H1 (cell line): Measurements from ENCODE around the gene DAZAP1. TPM values are rescaled to one million over a fixed set of nuclear protein-coding genes. Genes with fewer than 3 reads are reported as not detected.

ENCODE experiments used
- CTCF ChIA-PET: fragments of 300-600 bp; sonication (Branson Sonifier 250); formaldehyde crosslinking; loops from one replicate; lab custom pipeline; 2021; ENCODE audit not compliant: partially characterized antibody; lab: Charles Lee
- POLR2A ChIA-PET: fragments of 300-600 bp; sonication (Branson Sonifier 250); formaldehyde crosslinking; loops from one replicate; lab custom pipeline; 2021; ENCODE audit warnings: inconsistent platforms; ENCODE audit not compliant: partially characterized antibody; lab: Charles Lee
- DNase-seq, 2 experiments: peaks; one replicate each; pipeline versions ENCODE4 v3.0.0 to v3.0.0-alpha.2; 2010 to 2022; ENCODE audit warnings: low spot score in 2 of 2, low read depth in 1 of 2, mixed read lengths in 1 of 2
- FAIRE-seq: peaks from 2 replicates; lab custom pipeline; 2011; peaks lifted over from hg19 to GRCh38; lab: Jason Lieb, UNC
- H2AFZ ChIP-seq: 2 replicates; pipeline ENCODE4 v1.8.1; 2012; ENCODE audit warnings: low read length, inconsistent platforms
- H2AK5ac ChIP-seq: 2 replicates; pipeline ENCODE4 v1.6.1; 2013; ENCODE audit warnings: low read depth, low read length
- H2BK120ac ChIP-seq: replicated peaks from 2 replicates; pipeline ENCODE3; 2013; ENCODE audit warnings: low read depth, low read length, inconsistent platforms
- H2BK12ac ChIP-seq: 2 replicates; pipeline ENCODE4 v1.6.1; 2013; ENCODE audit warnings: low read depth, low read length
- H2BK15ac ChIP-seq: 2 replicates; pipeline ENCODE4 v1.6.1; 2013; ENCODE audit warnings: low read length
- H2BK20ac ChIP-seq: 2 replicates; pipeline ENCODE4 v1.6.1; 2013; ENCODE audit warnings: low read length
- H2BK5ac ChIP-seq: 2 replicates; pipeline ENCODE4 v1.6.1; 2013; ENCODE audit warnings: low read depth, low read length
- H3K14ac ChIP-seq: 2 replicates; pipeline ENCODE4 v1.6.1; 2013; ENCODE audit warnings: inconsistent platforms; ENCODE audit not compliant: insufficient read length
- H3K18ac ChIP-seq: 2 replicates; pipeline ENCODE4 v1.6.1; 2013; ENCODE audit warnings: low read length; ENCODE audit errors: extremely low read depth
- H3K23ac ChIP-seq: 2 replicates; pipeline ENCODE4 v1.6.1; 2013; ENCODE audit warnings: inconsistent platforms; ENCODE audit not compliant: insufficient read length
- H3K23me2 ChIP-seq: 2 replicates; pipeline ENCODE4 v1.6.1; 2013; ENCODE audit warnings: low read depth, low read length
- H3K27ac ChIP-seq: 2 replicates; pipeline ENCODE4 v1.6.1; 2011; ENCODE audit warnings: low read depth, low read length, inconsistent platforms
- H3K27me3 ChIP-seq, 4 experiments: replicated peaks in 1 of 4; 1 replicate in 1 of 4; 2 replicates in 3 of 4; pipeline versions ENCODE4 v1.6.1 to v1.8.1; 2011 to 2013; ENCODE audit warnings: low read length in 3 of 4, mild to moderate bottlenecking in 3 of 4, inconsistent platforms in 2 of 4, mixed read lengths in 2 of 4, moderate library complexity in 1 of 4; ENCODE audit not compliant: control insufficient read depth in 3 of 4, insufficient read depth in 3 of 4; ENCODE audit errors: extremely low read depth in 1 of 4
- H3K36me3 ChIP-seq, 4 experiments: 2 replicates each; pipeline versions ENCODE4 v1.6.1 to v1.8.1; 2011 to 2013; ENCODE audit warnings: mild to moderate bottlenecking in 4 of 4, low read length in 3 of 4, moderate library complexity in 2 of 4, control low read depth in 1 of 4, inconsistent platforms in 1 of 4; ENCODE audit not compliant: insufficient read depth in 4 of 4, control insufficient read depth in 2 of 4
- H3K4ac ChIP-seq: replicated peaks from 2 replicates; pipeline ENCODE3; 2013; ENCODE audit warnings: low read length, low read depth, mixed read lengths, inconsistent platforms; ENCODE audit not compliant: insufficient read length
- H3K4me1 ChIP-seq, 4 experiments: replicated peaks in 1 of 4; 1 replicate in 1 of 4; 2 replicates in 3 of 4; pipeline versions ENCODE4 v1.6.1 to v1.8.1; 2011 to 2013; ENCODE audit warnings: low read length in 3 of 4, inconsistent platforms in 2 of 4, mixed read lengths in 1 of 4; ENCODE audit not compliant: insufficient read depth in 4 of 4, control insufficient read depth in 3 of 4
- H3K4me2 ChIP-seq, 2 experiments: 2 replicates each; pipeline versions ENCODE4 v1.6.1 to v1.8.1; 2011 to 2013; ENCODE audit warnings: low read depth in 2 of 2, low read length in 2 of 2, control low read depth in 1 of 2, inconsistent platforms in 1 of 2, mild to moderate bottlenecking in 1 of 2; ENCODE audit not compliant: insufficient read depth in 1 of 2
- H3K4me3 ChIP-seq, 4 experiments: fragments of 200-600, 300-600 bp in 1 of 4; sonication (generic), shearing (Covaris generic), sonication (Bioruptor Twin) in 1 of 4; 2 replicates each; pipeline versions ENCODE4 v1.5.1 to v1.8.1; 2011 to 2016; ENCODE audit warnings: low read length in 4 of 4, low read depth in 3 of 4, control low read depth in 2 of 4, inconsistent platforms in 2 of 4, mild to moderate bottlenecking in 2 of 4, mixed read lengths in 1 of 4, moderate library complexity in 1 of 4; ENCODE audit not compliant: insufficient read depth in 2 of 4; ENCODE audit errors: extremely low read depth in 1 of 4
- H3K56ac ChIP-seq: replicated peaks from 2 replicates; pipeline ENCODE3; 2013; ENCODE audit warnings: low read depth, mild to moderate bottlenecking, mixed read lengths, low read length, inconsistent platforms; ENCODE audit not compliant: insufficient read length
- H3K79me1 ChIP-seq: 2 replicates; pipeline ENCODE4 v1.6.1; 2013; ENCODE audit warnings: low read depth, low read length, control low read depth
- H3K79me2 ChIP-seq, 2 experiments: 2 replicates each; pipeline versions ENCODE4 v1.6.1 to v1.8.1; 2012 to 2013; ENCODE audit warnings: low read length in 2 of 2, mild to moderate bottlenecking in 2 of 2, inconsistent platforms in 1 of 2; ENCODE audit not compliant: insufficient read depth in 2 of 2, control insufficient read depth in 1 of 2
- H3K9ac ChIP-seq, 4 experiments: replicated peaks in 1 of 4; 1 replicate in 1 of 4; 2 replicates in 3 of 4; pipeline versions ENCODE4 v1.6.1 to v1.8.1; 2011 to 2013; ENCODE audit warnings: low read depth in 3 of 4, low read length in 3 of 4, control low read depth in 2 of 4, mild to moderate bottlenecking in 2 of 4, moderate library complexity in 2 of 4, inconsistent platforms in 1 of 4; ENCODE audit errors: extremely low read depth in 1 of 4
- H3K9me3 ChIP-seq, 2 experiments: 2 replicates each; pipeline versions ENCODE4 v1.6.1 to v1.8.1; 2012 to 2013; ENCODE audit warnings: mild to moderate bottlenecking in 2 of 2, moderate library complexity in 2 of 2, control low read depth in 1 of 2, inconsistent platforms in 1 of 2, low read depth in 1 of 2, low read length in 1 of 2, mixed read lengths in 1 of 2; ENCODE audit not compliant: insufficient read depth in 2 of 2
- H4K20me1 ChIP-seq, 2 experiments: replicated peaks in 1 of 2; 2 replicates each; pipeline versions ENCODE3 to v1.8.1; 2011 to 2013; ENCODE audit warnings: inconsistent platforms in 2 of 2, low read length in 2 of 2, mild to moderate bottlenecking in 1 of 2; ENCODE audit not compliant: insufficient read depth in 2 of 2, control insufficient read depth in 1 of 2
- H4K5ac ChIP-seq: 2 replicates; pipeline ENCODE4 v1.6.1; 2013; ENCODE audit warnings: low read length, low read depth, mixed read lengths, inconsistent platforms; ENCODE audit not compliant: insufficient read length
- H4K8ac ChIP-seq: 2 replicates; pipeline ENCODE4 v1.8.0; 2013; ENCODE audit warnings: mild to moderate bottlenecking, moderate library complexity, low read length, inconsistent platforms; ENCODE audit not compliant: insufficient read depth; ENCODE audit errors: extremely low read depth
- H4K91ac ChIP-seq: replicated peaks from 2 replicates; pipeline ENCODE3; 2013; ENCODE audit warnings: low read length, mixed read lengths, inconsistent platforms; ENCODE audit not compliant: insufficient read length
- POLR2A ChIP-seq, 2 experiments: IDR thresholded peaks; 1 replicate in 1 of 2; 2 replicates in 1 of 2; pipeline ENCODE4 v1.6.1; 2011; ENCODE audit warnings: low read depth in 2 of 2, low read length in 2 of 2, mild to moderate bottlenecking in 2 of 2; ENCODE audit errors: control extremely low read depth in 1 of 2
- WGBS, 2 experiments: shearing (Covaris generic) in 1 of 2; methylation state at CpG; one replicate each; pipeline versions ENCODE4 v1.1.6 to v1.1.7; 2013 to 2015; ENCODE audit warnings: low lambda C conversion rate in 2 of 2, mixed read lengths in 2 of 2, inconsistent platforms in 1 of 2, low coverage in 1 of 2, missing lambda C conversion rate in 1 of 2; ENCODE audit not compliant: insufficient replicate concordance in 2 of 2, insufficient coverage in 1 of 2, insufficient read length in 1 of 2; ENCODE audit errors: extremely low coverage in 1 of 2, missing lambda C conversion rate in 1 of 2; 5-methylcytosine and 5-hydroxymethylcytosine counted together
- polyA plus RNA-seq, 7 experiments: library from polyadenylated mRNA; depleted of rRNA in 3 of 7; stranded (reverse) in 5 of 7; unstranded in 2 of 7; fragments of >200 nt in 5 of 7; fragments of 200-250 nt in 2 of 7; gene quantifications; 1 replicate in 5 of 7; 2 replicates in 1 of 7; 4 replicates in 1 of 7; pipeline versions ENCODE4 v1.2.1 to v1.2.3, GENCODE V29; 2011 to 2013; ENCODE audit warnings: missing spikeins in 2 of 7, mixed read lengths in 2 of 7
- total RNA-seq: library from RNA; stranded (reverse); fragmentation: NEBNext Ultra II Directional; extraction: Animal tissue kit (Norgen Biotek cat#: 25700); gene quantifications from 2 replicates; pipeline ENCODE4 v1.2.1, GENCODE V29; 2021

The DAZAP1 gene
- total and polyA plus RNA-seq, 2 of the 8 experiments (the other 6 are each of a cell fraction or from before 2014, with no cell fraction given): 79.6 to 341 TPM

DNA sequence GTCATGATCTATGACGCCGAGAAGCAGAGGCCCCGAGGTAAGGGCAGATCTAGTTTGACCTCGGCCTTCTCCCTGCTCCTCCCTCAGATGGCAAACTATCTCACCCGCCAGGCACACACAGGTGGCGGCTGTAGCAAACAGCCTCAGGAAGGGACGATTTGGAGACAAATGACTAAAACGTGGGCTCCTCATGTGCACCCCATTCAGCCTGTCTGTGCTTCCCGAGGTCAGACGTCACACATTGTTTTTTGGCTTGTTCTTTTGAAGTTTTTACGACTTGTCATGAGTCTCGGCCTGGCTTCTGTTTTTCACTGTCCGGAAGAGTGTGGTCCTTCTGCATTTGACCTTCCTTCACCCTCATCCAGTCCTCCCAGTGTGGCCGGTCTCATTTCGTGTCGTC lies 15.0 kb downstream of the DAZAP1 start:
- no peak overlapping the region for H3K23ac ChIP-seq
- no peak overlapping the region for H3K27ac ChIP-seq
- H2BK5ac ChIP-seq: no peak overlapping the region
- H2AFZ ChIP-seq: no peak overlapping the region
- no peaks in the 10 kb centered on the region for H3K27me3 ChIP-seq
- H2BK20ac ChIP-seq: no peak overlapping the region
- H3K9me3 ChIP-seq: no peaks in the 10 kb centered on the region
- no peak overlapping the region for H3K56ac ChIP-seq
- no peak for DNase-seq
- H2BK12ac ChIP-seq: no peak overlapping the region
- H4K5ac ChIP-seq: no peak overlapping the region
- no peak overlapping the region for H2BK120ac ChIP-seq
- H3K23me2 ChIP-seq: no peaks in the 10 kb centered on the region
- H3K36me3 ChIP-seq: peaks cover 35 to 92% (median 69%) of the 10 kb centered on the region in 4 experiments
- H3K4me3 ChIP-seq: no peak overlapping the region
- no peak overlapping the region for H4K91ac ChIP-seq
- H3K4me1 ChIP-seq: peaks cover 0 to 6% (median under 1%) of the 10 kb centered on the region in 4 experiments; a peak in 2 of 7 replicates
- no peak for FAIRE-seq
- CTCF ChIA-PET: interaction anchor here (0.6 to 1.6 kb wide), 5 partner anchors 8 to 102 kb away, joined by 3 to 4 read pairs (median 4); no protein-coding TSS in a partner anchor
- no peak overlapping the region for H2BK15ac ChIP-seq
- H3K4ac ChIP-seq: no peak overlapping the region
- H2AK5ac ChIP-seq: no peak overlapping the region
- H3K79me1 ChIP-seq: peaks cover 22% of the 10 kb centered on the region
- WGBS, 2 experiments: 89% methylated on average over 16 of the region's 16 CpGs; no CpG with 5 or more reads in 1 of the 2 experiments
- POLR2A ChIA-PET: interaction anchor here (0.7 to 2.6 kb wide), 11 partner anchors 10 to 151 kb away, joined by 3 to 12 read pairs (median 4); no protein-coding TSS in a partner anchor
- peaks cover 45 to 55% of the 10 kb centered on the region in 2 experiments for H4K20me1 ChIP-seq
- TF ChIP-seq POLR2A (IDR thresholded peaks at IDR 0.05; ENCODE audit: control extremely low read depth in 1 of 2, low read depth in 2 of 2, low read length in 2 of 2): no peak
- H3K18ac ChIP-seq: no peak overlapping the region
- peaks cover 10 to 82% of the 10 kb centered on the region in 2 experiments for H3K79me2 ChIP-seq
- H3K4me2 ChIP-seq: no peak overlapping the region
- H3K14ac ChIP-seq: no peak overlapping the region
- no peak overlapping the region; the same call in 1 of the 2 replicates for H4K8ac ChIP-seq
- no peak overlapping the region for H3K9ac ChIP-seq
